ENCODE results near the gene CEL. TPM values are rescaled to one million over a fixed set of nuclear protein-coding genes. Genes with fewer than 3 reads are reported as not detected.
A peak's percentile ranks its signal among the peaks of the same experiment; 100 is the strongest.
"Not testable (repeated sequence)": the region's sequence is repeated elsewhere in the genome, so short reads cannot be mapped to it uniquely, and the experiment has no call there.

The CEL gene
- total RNA-seq (1 to 10 TPM in 1 of 2 donors, under 1 TPM in 1; 0.30 to 1.2 TPM), polyA plus RNA-seq (ENCODE audit: insufficient read length in 2 of 2) (1 to 10 TPM; 2.3 to 3.5 TPM)
- long read RNA-seq, donor 1: 0 reads
- long read RNA-seq, donor 2: 0 reads
- long read RNA-seq, donor 3: 0 reads
- long read RNA-seq, donor 4: 0 reads

DNA sequence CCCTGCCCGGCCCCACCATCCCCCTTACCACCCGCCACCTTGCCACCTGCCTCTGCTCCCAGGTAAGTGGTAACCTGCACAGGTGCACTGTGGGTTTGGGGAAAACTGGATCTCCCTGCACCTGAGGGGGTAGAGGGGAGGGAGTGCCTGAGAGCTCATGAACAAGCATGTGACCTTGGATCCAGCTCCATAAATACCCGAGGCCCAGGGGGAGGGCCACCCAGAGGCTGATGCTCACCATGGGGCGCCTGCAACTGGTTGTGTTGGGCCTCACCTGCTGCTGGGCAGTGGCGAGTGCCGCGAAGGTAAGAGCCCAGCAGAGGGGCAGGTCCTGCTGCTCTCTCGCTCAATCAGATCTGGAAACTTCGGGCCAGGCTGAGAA, at the start of gene CEL:
TSS of gene CEL (plus strand) at position 218 of the 382 bp plus-strand sequence. CDS start at position 240, 22 bp downstream.
- H3K27me3 ChIP-seq (ENCODE audit: control insufficient read depth, insufficient read depth, low read length); H3K4me1 ChIP-seq (ENCODE audit: control insufficient read depth, insufficient read depth, low read length); H3K9me3 ChIP-seq (ENCODE audit: control insufficient read depth, insufficient read depth, low read length); DNase-seq (ENCODE audit: low read depth in 4 of 6, low spot score in 6 of 6); H3K4me3 ChIP-seq (ENCODE audit: low read depth, low read length); H3K27ac ChIP-seq (ENCODE audit: low read depth, low read length): not testable (repeated sequence)
- no CpG with 5 or more reads among the region's 9 CpGs for WGBS (ENCODE audit: insufficient coverage)
- peaks cover 63% of the 10 kb centered on the region for H3K36me3 ChIP-seq (ENCODE audit: control insufficient read depth, insufficient read depth, low read length)

DNA sequence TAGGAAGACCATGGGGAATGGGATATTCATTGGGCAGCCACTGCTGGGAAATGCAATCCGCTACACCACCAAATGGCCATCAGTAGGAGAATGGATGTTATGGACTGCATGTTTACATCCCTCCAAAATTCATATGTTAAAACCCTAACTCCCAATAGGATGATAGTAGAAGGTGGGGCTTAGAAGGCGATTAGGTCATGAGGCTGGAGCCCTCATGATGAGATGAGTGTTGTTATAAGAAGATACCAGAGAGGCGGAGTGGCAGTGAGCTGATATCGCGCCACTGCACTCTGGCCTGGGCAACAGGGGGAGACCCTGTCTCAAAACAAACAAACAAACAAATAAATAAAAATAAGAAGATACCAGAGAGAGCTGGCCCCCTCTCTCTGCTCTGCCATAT, 47.1 kb upstream of the CEL start:
- H3K27me3 ChIP-seq (ENCODE audit: control insufficient read depth, insufficient read depth, low read length): no peaks in the 10 kb centered on the region
- H3K27ac ChIP-seq (ENCODE audit: low read depth, low read length): no peak overlapping the region
- WGBS (ENCODE audit: insufficient coverage): no CpG with 5 or more reads among the region's 5 CpGs
- H3K9me3 ChIP-seq (ENCODE audit: control insufficient read depth, insufficient read depth, low read length): no peaks in the 10 kb centered on the region
- no peaks in the 10 kb centered on the region for H3K36me3 ChIP-seq (ENCODE audit: control insufficient read depth, insufficient read depth, low read length)
- no peak overlapping the region for H3K4me3 ChIP-seq (ENCODE audit: low read depth, low read length)
- DNase-seq (ENCODE audit: low read depth in 4 of 6, low spot score in 6 of 6): no peak
- H3K4me1 ChIP-seq (ENCODE audit: control insufficient read depth, insufficient read depth, low read length): no peaks in the 10 kb centered on the region

DNA sequence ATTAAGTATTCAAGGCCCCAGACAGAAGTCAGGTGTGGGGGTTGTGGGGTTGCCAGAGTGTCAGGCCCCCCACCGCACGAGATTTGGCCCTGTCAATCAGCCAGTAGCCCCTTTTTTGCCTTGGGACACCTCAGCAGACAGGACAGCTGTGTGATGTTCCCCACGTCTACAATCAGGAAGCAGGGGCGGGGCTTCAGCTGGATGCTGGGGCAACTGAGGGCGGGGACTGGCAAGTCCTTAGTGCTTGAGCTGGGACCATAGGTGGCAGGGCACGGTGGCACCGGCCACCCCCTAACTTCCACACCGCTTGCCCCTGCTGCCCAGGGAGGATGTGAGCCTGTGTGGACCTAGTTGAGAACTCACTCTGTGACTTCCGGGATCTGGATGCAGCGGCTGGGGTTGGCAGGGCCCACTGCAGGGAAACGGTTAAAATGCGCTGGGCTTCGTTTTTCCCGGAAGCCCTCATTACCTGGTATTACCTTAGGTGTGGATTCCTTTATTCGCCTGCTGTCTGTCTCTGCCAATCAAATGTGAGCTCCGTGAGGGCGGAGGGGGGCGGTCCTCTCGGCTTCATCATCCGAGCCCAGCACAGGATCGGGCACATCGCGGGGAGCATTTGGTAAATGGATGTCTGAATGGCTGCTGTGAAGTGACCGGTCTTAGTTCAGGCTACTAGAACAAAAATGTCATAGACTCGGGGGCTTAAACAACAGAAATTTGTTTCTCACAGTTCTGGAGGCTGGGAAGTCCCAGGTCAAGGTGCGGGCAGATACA, 38.5 kb upstream of the CEL start:
- Histone ChIP-seq H3K4me3 (ENCODE audit: low read depth, low read length) (no peak overlapping the region), H3K9me3 (ENCODE audit: control insufficient read depth, insufficient read depth, low read length) (no peaks in the 10 kb centered on the region), H3K27me3 (ENCODE audit: control insufficient read depth, insufficient read depth, low read length) (no peaks in the 10 kb centered on the region), H3K36me3 (ENCODE audit: control insufficient read depth, insufficient read depth, low read length) (no peaks in the 10 kb centered on the region), H3K27ac (ENCODE audit: low read depth, low read length) (no peak overlapping the region), H3K4me1 (ENCODE audit: control insufficient read depth, insufficient read depth, low read length) (peaks cover 3% of the 10 kb centered on the region)
- 85% methylated on average over 24 of the region's 26 CpGs for WGBS (ENCODE audit: insufficient coverage)
- DNase-seq (ENCODE audit: low read depth in 4 of 6, low spot score in 6 of 6): no peak

GRCh38 chr9:133026426-133026825, 35.4 kb upstream of the CEL start:
- Histone ChIP-seq H3K4me3 (ENCODE audit: low read depth, low read length) (no peak overlapping the region), H3K27me3 (ENCODE audit: control insufficient read depth, insufficient read depth, low read length) (no peaks in the 10 kb centered on the region), H3K27ac (ENCODE audit: low read depth, low read length) (no peak overlapping the region), H3K9me3 (ENCODE audit: control insufficient read depth, insufficient read depth, low read length) (no peaks in the 10 kb centered on the region), H3K36me3 (ENCODE audit: control insufficient read depth, insufficient read depth, low read length) (no peaks in the 10 kb centered on the region), H3K4me1 (ENCODE audit: control insufficient read depth, insufficient read depth, low read length) (peaks cover 19% of the 10 kb centered on the region)
- WGBS (ENCODE audit: insufficient coverage): 75% methylated on average over 2 of the region's 3 CpGs
- no peak for DNase-seq (ENCODE audit: low read depth in 4 of 6, low spot score in 6 of 6)

DNA sequence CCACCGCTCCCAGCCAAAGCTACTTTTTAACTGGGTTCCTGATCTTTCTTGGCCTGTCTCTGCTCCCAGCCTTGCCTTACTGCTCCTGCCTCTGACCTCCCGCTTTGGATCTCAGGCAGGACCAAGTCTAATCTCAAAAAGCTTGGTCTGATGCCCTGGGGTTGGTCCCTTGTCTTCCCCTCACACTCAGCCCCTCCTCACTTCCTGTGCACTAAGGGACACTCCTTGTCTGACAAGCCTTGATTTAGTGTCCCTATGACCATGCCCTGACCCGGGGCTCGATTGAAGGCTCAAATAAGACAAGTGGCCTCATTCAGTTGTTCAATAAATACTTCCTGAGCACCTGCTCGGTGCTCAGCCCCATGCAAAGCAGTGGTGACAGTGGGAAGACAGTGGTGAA, 34.6 kb upstream of the CEL start:
- Histone ChIP-seq H3K4me3 (ENCODE audit: low read depth, low read length) (no peak overlapping the region), H3K4me1 (ENCODE audit: control insufficient read depth, insufficient read depth, low read length) (peaks cover 25% of the 10 kb centered on the region), H3K27ac (ENCODE audit: low read depth, low read length) (no peak overlapping the region), H3K27me3 (ENCODE audit: control insufficient read depth, insufficient read depth, low read length) (no peaks in the 10 kb centered on the region), H3K36me3 (ENCODE audit: control insufficient read depth, insufficient read depth, low read length) (no peaks in the 10 kb centered on the region), H3K9me3 (ENCODE audit: control insufficient read depth, insufficient read depth, low read length) (no peaks in the 10 kb centered on the region)
- WGBS (ENCODE audit: insufficient coverage): 41% methylated on average over 5 of the region's 5 CpGs
- DNase-seq (ENCODE audit: low read depth in 4 of 6, low spot score in 6 of 6): no peak

DNA sequence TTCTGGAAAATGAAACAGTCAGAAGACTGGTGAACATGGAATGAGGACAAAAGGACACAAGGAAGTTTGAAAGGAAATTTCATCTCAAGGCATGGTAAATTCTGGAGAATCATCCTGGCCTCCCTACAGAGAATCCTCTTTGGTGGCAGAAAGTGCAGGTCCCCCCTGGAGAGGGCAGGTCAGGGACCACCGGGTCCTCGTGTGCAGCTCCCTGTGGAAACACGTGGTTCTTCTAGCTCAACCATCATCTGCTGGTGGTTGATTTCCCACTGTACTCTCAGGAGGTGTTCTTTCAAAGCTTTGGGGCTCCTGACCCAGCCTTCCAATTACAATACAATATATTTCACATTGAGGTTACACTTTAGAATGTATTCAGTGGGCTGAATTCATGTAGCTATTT, 33.6 kb upstream of the CEL start:
- Histone ChIP-seq H3K4me3 (ENCODE audit: low read depth, low read length) (no peak overlapping the region), H3K27me3 (ENCODE audit: control insufficient read depth, insufficient read depth, low read length) (no peaks in the 10 kb centered on the region), H3K27ac (ENCODE audit: low read depth, low read length) (no peak overlapping the region), H3K4me1 (ENCODE audit: control insufficient read depth, insufficient read depth, low read length) (peaks cover 24% of the 10 kb centered on the region), H3K9me3 (ENCODE audit: control insufficient read depth, insufficient read depth, low read length) (no peaks in the 10 kb centered on the region), H3K36me3 (ENCODE audit: control insufficient read depth, insufficient read depth, low read length) (no peaks in the 10 kb centered on the region)
- WGBS (ENCODE audit: insufficient coverage): 62% methylated on average over 3 of the region's 3 CpGs
- DNase-seq (ENCODE audit: low read depth in 4 of 6, low spot score in 6 of 6): no peak

DNA sequence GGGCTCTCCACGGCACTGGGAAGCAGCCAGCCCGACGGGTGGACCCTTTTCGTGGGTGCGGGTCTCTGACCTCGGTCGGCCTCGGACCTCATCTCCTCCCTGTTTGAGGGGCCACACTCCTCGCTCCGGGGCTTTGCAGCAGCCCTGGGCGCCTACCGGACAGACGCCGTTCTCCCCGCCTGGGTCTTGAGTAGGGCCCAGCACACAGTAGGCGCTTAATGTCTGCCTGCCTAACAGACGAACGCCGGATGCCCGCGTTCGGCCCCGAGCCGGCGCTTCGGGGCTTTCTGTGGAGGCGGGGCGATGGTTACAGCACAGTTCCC, 31.8 kb upstream of the CEL start:
- H3K4me3 ChIP-seq (ENCODE audit: low read depth, low read length): peak overlapping the region; percentile 93
- peak overlapping the region; percentile 78 for H3K27ac ChIP-seq (ENCODE audit: low read depth, low read length)
- H3K9me3 ChIP-seq (ENCODE audit: control insufficient read depth, insufficient read depth, low read length): no peaks in the 10 kb centered on the region
- H3K27me3 ChIP-seq (ENCODE audit: control insufficient read depth, insufficient read depth, low read length): no peaks in the 10 kb centered on the region
- WGBS (ENCODE audit: insufficient coverage): 0% methylated on average over 28 of the region's 28 CpGs
- no peak for DNase-seq (ENCODE audit: low read depth in 4 of 6, low spot score in 6 of 6)
- peaks cover 24% of the 10 kb centered on the region for H3K4me1 ChIP-seq (ENCODE audit: control insufficient read depth, insufficient read depth, low read length)
- peaks cover 5% of the 10 kb centered on the region for H3K36me3 ChIP-seq (ENCODE audit: control insufficient read depth, insufficient read depth, low read length)

DNA sequence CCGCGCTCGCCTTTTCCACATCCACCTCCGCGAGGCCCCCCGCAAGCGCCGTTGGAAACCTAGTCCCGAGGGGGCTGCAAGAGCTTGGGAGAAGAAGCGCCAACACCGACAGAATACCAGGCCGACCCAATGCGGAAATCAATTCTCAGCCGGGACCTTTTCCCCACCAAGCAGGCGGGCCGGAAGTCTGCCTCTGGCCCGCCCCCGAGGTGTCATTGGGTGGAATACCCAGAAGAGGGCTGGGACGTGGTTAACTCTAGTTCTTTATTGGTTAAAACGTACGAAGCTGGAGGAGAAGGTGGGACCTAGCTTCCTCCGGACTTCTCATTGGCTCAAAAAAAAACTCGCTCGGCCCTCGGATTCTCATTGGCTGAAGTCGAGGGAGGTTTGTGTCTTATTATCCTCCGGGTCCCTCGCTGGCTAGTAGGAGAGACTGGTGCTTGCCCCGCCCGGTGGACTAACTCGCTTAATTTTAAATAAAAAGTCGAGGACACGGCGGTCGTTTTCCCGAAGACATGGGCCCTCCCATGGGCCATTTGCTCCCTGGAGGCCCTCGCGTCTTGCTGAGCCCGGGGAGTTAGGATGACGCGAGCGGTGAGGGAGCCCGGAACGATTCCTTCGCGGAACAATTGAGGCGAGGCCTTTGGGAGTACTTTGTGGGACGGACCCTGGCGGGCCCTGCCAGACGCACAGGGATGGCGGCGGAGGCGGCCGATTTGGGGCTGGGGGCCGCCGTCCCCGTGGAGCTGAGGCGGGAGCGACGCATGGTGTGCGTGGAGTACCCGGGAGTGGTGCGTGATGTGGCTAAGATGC, 31.3 kb upstream of the CEL start, which contains the start of gene GTF3C5:
TSS of gene GTF3C5 (plus strand) at position 681 of the 813 bp plus-strand sequence. CDS start at position 696, 15 bp downstream.
- peak within 1 kb of the TSS; percentile 93 for H3K4me3 ChIP-seq (ENCODE audit: low read depth, low read length)
- peak within 1 kb of the TSS; percentile 97 for H3K27ac ChIP-seq (ENCODE audit: low read depth, low read length)
- 0% methylated on average over 61 of the region's 63 CpGs for WGBS (ENCODE audit: insufficient coverage)
- DNase-seq (ENCODE audit: low read depth in 4 of 6, low spot score in 6 of 6): peak; percentile 95 to 100 (median 98)
- peaks cover 24% of the 10 kb centered on the region for H3K4me1 ChIP-seq (ENCODE audit: control insufficient read depth, insufficient read depth, low read length)
- H3K9me3 ChIP-seq (ENCODE audit: control insufficient read depth, insufficient read depth, low read length): no peaks in the 10 kb centered on the region
- H3K36me3 ChIP-seq (ENCODE audit: control insufficient read depth, insufficient read depth, low read length): peaks cover 5% of the 10 kb centered on the region
- no peaks in the 10 kb centered on the region for H3K27me3 ChIP-seq (ENCODE audit: control insufficient read depth, insufficient read depth, low read length)

DNA sequence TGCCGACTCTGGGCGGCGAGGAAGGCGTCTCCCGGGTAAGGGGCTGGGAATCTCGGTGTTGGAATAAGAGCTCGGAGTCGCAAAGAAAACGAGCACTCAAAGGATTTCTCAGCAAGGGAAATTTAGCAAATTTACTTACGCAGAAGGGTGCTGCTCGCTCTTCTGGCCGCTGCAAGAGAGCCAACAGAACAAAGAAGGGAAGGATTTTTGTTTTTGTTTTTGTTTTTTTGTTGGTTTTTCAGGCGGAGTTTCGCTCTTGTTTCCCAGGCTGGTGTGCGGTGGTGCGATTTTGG, 30.7 kb upstream of the CEL start:
- DNase-seq (ENCODE audit: low read depth in 4 of 6, low spot score in 6 of 6): no peak
- Histone ChIP-seq H3K27ac (ENCODE audit: low read depth, low read length) (peak overlapping the region; percentile 97), H3K9me3 (ENCODE audit: control insufficient read depth, insufficient read depth, low read length) (no peaks in the 10 kb centered on the region), H3K36me3 (ENCODE audit: control insufficient read depth, insufficient read depth, low read length) (peaks cover 5% of the 10 kb centered on the region), H3K4me1 (ENCODE audit: control insufficient read depth, insufficient read depth, low read length) (peaks cover 24% of the 10 kb centered on the region), H3K27me3 (ENCODE audit: control insufficient read depth, insufficient read depth, low read length) (no peaks in the 10 kb centered on the region), H3K4me3 (ENCODE audit: low read depth, low read length) (peak overlapping the region; percentile 93)
- WGBS (ENCODE audit: insufficient coverage): 1% methylated on average over 16 of the region's 16 CpGs
